Measurements from ENCODE around the gene STX18.
"Not testable (repeated sequence)": the region's sequence is repeated elsewhere in the genome, so short reads cannot be mapped to it uniquely, and the experiment has no call there.

STX18 gene

DNA sequence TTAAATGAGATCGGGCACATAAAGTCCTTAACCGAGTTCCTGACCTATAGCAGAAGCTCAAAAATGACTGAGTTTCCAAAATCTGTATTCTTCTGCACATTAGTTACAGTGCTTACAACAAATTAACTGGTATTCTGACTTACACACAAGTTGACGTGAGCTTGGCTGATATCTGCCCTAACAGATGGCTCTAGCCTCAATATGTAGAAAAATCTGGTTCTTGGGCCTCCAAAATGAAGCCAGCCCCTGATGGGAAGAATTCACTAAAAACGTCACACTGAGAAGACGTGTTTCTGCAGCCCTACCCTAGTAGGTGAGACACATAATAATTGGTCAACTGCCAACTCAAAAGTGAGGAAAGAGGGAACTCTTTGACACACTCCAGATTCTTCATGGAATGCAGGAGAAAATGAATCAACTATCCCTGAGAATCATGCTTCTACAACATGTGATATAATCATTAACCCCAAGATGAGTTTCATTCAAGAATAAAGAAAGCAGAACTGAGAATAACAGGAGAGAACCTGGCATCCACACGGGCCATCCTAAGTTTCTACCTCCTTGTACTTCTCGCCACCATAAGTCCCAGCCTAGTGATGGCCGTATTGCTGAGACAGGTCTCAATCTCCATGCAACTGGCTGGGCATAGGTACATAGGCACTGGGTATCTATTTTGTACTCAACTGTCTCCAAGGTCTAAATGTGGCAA lies 8.2 kb downstream of the STX18 start:
- no peaks in the 10 kb centered on the region for H3K9me3 Mint-ChIP-seq
- H3K4me3 Mint-ChIP-seq: no peak overlapping the region
- no peak overlapping the region for H3K27ac Mint-ChIP-seq
- no peaks in the 10 kb centered on the region for H3K36me3 Mint-ChIP-seq
- H3K27me3 Mint-ChIP-seq: no peaks in the 10 kb centered on the region
- H3K4me1 Mint-ChIP-seq: peaks cover 52% of the 10 kb centered on the region

DNA sequence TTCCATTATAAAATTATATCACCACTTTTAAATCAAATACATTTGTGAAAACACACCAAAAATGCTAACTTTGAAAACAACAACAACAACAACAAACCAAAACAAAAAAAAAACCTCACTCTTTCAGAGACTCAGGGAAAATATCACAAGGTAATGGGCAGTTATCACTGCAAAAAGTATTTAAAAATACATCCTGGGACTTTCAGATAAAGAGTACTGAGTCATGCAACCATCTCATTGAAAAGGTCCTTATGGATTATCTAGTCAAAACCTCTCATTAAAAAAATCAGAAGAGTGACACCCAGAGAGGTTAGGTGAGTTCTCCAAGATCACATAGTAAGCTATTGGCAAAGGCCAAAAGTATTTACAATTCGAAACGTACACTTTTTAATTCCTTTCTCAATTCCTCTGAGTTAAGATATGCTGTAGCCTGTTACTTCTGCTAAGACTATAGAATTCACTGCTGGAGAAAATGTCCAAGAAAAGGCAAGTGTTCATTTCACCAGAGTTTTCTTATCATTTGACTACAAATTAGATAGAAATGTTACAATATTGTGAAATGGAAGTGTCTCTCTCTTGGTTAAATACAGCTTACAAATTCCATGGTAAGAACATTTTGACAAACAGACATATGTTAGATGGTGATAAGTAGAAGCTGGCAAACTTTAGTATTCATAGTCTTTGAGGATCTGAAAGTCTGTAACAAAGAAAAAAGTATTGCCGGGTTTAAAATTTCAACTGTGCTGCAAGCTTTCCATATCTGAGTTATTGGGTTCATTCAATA lies 9.3 kb downstream of the STX18 start:
- Mint-ChIP-seq H3K36me3 (no peaks in the 10 kb centered on the region), H3K9me3 (no peaks in the 10 kb centered on the region), H3K27ac (no peak overlapping the region), H3K4me1 (peaks cover 44% of the 10 kb centered on the region), H3K27me3 (no peaks in the 10 kb centered on the region), H3K4me3 (no peak overlapping the region)

DNA sequence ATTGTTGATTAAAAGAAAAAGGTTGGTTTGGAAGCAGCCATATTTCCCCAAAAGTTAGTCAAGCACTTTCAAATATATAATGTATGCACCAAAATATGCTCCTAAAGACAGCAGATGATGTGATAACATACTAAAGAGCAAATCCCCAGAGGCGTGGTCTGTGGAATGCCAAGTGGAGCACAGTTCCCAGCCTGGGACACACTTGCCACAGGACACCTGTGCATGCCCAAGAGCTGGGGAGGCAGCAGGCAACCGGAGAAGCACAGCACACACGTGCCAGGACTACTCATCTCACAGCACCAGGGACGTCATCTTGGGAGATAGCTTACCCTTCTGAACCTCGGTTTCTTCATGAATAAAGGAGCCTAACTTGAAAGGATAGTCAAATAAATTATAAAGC lies 12.5 kb downstream of the STX18 start:
- no peak overlapping the region for H3K4me3 Mint-ChIP-seq
- peaks cover 34% of the 10 kb centered on the region for H3K4me1 Mint-ChIP-seq
- H3K27ac Mint-ChIP-seq: no peak overlapping the region
- H3K36me3 Mint-ChIP-seq: peaks cover 6% of the 10 kb centered on the region
- H3K9me3 Mint-ChIP-seq: no peaks in the 10 kb centered on the region
- no peaks in the 10 kb centered on the region for H3K27me3 Mint-ChIP-seq

DNA sequence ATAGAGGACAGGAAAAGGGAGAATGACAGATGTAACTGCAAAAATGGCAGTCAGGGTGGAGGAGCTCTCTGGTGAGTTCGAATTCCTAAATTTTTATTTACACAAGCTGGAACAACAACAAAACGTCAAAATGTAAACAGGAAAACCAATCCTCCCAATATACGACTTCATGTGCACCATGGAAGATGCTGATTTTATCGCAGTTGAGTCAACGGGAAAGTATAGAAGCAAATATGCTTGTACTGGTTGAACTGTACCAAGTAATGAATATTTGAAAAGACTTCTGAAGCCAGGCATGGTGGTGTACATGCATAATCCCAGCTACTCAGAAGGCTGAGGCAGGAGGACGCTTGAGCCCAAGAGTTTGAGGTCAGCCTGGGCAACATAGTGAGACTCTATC lies 15.4 kb downstream of the STX18 start:
- Mint-ChIP-seq H3K4me1 (peaks cover 46% of the 10 kb centered on the region), H3K27ac (no peak overlapping the region), H3K27me3 (no peaks in the 10 kb centered on the region), H3K4me3 (no peak overlapping the region), H3K36me3 (peaks cover 7% of the 10 kb centered on the region), H3K9me3 (no peaks in the 10 kb centered on the region)

DNA sequence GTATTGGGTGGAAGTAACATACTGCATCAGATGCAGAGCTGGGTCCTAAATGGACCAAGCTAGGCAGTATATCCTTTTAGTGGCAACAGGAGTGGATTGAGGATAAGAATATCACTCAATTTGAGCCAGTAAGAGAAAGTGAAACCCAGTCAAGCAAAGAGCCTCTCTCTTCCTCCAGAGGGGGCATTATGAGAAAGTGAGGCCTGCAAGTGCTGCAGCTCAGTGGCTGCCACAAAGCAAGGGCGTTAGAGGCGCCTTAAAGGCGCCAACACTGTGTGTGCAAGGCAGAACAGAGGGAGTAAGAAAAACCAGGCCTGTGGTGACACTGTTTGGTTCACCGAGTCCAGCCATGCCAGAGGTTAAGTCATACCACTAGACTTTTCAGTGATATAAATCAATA lies 17.5 kb downstream of the STX18 start:
- no peaks in the 10 kb centered on the region for H3K27me3 Mint-ChIP-seq
- peaks cover 7% of the 10 kb centered on the region for H3K36me3 Mint-ChIP-seq
- no peaks in the 10 kb centered on the region for H3K9me3 Mint-ChIP-seq
- no peak overlapping the region for H3K4me3 Mint-ChIP-seq
- peak overlapping the region; percentile 37 for H3K27ac Mint-ChIP-seq
- peaks cover 53% of the 10 kb centered on the region for H3K4me1 Mint-ChIP-seq

DNA sequence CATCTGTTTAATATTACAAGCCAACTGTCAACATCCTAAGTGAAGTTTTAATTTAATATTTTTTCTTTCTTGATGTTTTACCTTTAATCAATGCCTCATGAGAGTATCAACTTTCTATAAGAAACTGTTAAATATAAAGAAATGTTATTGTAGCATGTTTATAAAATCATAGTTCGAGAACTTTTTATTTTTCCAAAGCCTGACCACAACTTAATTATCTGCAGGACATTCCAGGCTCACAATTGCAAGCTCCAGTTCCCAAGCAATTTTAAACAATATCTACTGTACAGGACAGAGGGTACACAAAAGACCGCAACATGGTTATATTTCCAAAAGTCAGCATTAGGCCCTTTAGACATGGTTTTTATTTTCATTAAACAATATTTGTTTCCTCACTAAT lies 20.1 kb downstream of the STX18 start:
- no peaks in the 10 kb centered on the region for H3K27me3 Mint-ChIP-seq
- no peak overlapping the region for H3K4me3 Mint-ChIP-seq
- peaks cover 7% of the 10 kb centered on the region for H3K36me3 Mint-ChIP-seq
- peaks cover 69% of the 10 kb centered on the region for H3K4me1 Mint-ChIP-seq
- no peak overlapping the region for H3K27ac Mint-ChIP-seq
- H3K9me3 Mint-ChIP-seq: no peaks in the 10 kb centered on the region

DNA sequence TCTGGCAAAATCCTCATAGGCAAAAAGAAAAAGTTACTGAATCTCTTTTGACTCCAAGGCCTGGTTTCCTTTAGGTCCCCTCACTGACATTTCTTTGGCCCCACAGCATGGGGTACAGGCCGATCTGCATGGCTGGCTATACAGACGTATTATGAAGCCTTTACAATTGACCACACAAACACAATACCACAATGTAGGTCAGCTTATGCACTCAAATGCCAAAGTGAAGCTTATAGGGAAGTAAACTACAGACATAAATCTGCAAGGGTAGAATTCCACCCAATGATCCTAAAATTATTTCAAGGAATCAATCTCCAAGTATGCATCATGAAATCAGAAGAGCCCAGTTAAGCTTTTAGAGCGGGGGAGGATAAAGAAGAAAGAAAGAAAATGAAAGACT lies 20.7 kb downstream of the STX18 start:
- H3K36me3 Mint-ChIP-seq: peaks cover 6% of the 10 kb centered on the region
- H3K4me1 Mint-ChIP-seq: peaks cover 67% of the 10 kb centered on the region
- no peak overlapping the region for H3K4me3 Mint-ChIP-seq
- H3K27me3 Mint-ChIP-seq: no peaks in the 10 kb centered on the region
- no peak overlapping the region for H3K27ac Mint-ChIP-seq
- H3K9me3 Mint-ChIP-seq: no peaks in the 10 kb centered on the region

DNA sequence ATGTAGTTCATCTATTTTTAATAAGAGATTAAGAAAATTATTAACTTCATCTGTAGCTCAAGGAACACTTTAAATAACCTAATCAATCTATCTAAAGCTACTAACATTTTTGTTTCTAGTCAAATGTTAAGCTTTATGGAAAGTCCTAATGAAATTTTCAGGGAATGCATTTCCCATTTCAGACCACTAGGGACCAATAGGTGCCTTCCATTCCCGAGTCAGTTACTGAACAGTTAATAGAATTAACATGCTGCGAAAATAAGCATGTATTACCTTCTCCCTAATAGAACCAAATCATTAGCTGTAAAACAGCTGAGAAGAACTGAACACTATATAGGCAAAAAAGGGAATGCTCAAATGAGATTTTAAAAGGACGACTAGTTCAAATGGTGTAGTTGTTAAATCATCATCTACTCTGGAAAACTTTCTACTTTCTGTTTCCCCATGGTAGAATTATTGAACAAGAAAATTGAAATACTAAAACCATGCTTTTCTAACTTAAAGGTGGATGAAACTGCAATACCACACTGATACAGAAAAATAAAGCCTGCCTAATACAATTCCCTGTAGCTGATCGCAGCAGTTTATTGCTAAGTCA lies 22.5 kb downstream of the STX18 start:
- Mint-ChIP-seq H3K36me3 (peaks cover 1% of the 10 kb centered on the region), H3K4me3 (no peak overlapping the region), H3K4me1 (peaks cover 55% of the 10 kb centered on the region)

DNA sequence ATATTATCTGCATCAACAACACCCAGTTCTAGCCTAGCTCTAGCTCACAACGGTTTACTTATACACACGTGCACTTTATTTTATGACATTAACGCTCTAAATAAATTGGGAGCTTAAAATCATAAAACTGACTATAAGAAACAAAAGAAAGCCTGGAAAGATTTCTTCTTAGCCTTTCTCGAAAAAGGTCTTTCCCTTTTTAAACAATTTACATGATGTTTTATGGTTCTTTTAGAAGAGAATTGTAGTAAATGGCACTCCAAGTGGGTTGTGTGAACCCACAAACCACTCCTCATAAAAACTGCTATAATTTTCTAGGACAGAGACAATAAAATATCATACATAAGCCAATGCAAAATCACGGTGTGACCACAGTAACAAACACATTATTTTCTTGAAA lies 23.1 kb downstream of the STX18 start:
- Mint-ChIP-seq H3K4me3 (no peak overlapping the region), H3K36me3 (peaks cover 1% of the 10 kb centered on the region), H3K27me3 (no peaks in the 10 kb centered on the region), H3K27ac (no peak overlapping the region), H3K9me3 (no peaks in the 10 kb centered on the region), H3K4me1 (peaks cover 48% of the 10 kb centered on the region)

More for the DNA sequence above, 22.5 kb downstream of the STX18 start:
- H3K27me3 Mint-ChIP-seq: no peaks in the 10 kb centered on the region
- H3K9me3 Mint-ChIP-seq: no peaks in the 10 kb centered on the region
- no peak overlapping the region for H3K27ac Mint-ChIP-seq

DNA sequence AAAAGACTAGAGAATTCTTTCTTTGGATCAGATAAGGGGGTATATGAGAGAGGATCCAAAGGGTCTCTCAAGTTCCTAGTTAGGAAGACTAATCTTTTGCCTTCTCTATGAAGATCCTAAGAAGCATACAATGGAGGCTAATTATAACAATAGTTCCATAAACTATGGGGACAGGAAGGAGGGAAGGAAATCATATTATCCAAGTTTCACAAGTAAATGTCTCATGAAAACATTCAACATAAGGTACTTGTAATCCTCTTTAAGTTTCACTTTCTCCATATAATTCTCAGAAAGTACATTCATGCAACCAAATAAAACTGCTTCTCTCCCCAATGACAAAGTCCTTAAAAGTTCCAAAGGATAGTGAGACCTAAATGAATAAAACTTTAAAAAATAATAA lies 27.1 kb downstream of the STX18 start:
- Mint-ChIP-seq H3K4me1 (peaks cover 22% of the 10 kb centered on the region), H3K4me3 (no peak overlapping the region), H3K27me3 (no peaks in the 10 kb centered on the region)

DNA sequence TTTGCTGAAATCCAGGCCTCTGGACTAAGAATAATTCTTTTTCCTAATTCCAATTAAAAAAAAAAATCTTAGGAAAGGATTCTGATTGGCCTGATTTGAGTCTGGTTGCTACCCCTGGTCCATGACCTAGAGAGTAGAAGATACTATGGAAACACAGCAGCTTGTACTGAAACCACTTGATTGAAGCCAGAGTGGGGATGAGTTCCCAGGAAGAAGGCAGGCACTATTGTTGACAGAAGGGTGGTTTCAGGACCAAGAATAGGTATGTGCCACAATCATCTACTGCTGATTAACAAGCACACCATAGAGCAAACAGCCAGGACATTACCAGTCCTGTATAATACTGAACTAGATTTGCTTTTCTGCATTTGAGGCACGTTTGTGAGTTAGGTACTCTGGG lies 29.6 kb downstream of the STX18 start:
- Mint-ChIP-seq H3K27me3 (no peaks in the 10 kb centered on the region), H3K4me3 (no peak overlapping the region), H3K27ac (no peak overlapping the region), H3K9me3 (no peaks in the 10 kb centered on the region), H3K36me3 (peaks cover 13% of the 10 kb centered on the region), H3K4me1 (peaks cover 10% of the 10 kb centered on the region)

More for the DNA sequence above, 27.1 kb downstream of the STX18 start:
- no peak overlapping the region for H3K27ac Mint-ChIP-seq
- H3K9me3 Mint-ChIP-seq: no peaks in the 10 kb centered on the region
- H3K36me3 Mint-ChIP-seq: peaks cover 8% of the 10 kb centered on the region

DNA sequence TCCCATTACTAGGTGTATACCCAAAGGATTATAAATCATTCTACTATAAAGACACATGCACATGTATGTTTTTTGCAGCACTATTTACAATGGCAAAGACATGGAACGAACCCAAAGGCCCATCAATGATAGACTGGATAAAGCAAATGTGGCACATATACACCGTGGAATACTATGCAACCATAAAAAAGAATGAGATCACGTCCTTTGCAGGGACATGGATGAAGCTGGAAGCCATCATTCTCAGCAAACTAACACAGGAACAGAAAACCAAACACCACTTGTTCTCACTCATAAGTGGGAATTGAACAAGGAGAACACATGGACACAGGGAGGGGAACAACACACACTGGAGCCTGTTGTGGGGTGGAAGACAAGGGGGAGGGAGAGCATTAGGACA lies 31.2 kb downstream of the STX18 start:
- H3K4me1 Mint-ChIP-seq, H3K9me3 Mint-ChIP-seq, H3K27ac Mint-ChIP-seq, H3K4me3 Mint-ChIP-seq, H3K27me3 Mint-ChIP-seq: not testable (repeated sequence)
- H3K36me3 Mint-ChIP-seq: peaks cover 15% of the 10 kb centered on the region

DNA sequence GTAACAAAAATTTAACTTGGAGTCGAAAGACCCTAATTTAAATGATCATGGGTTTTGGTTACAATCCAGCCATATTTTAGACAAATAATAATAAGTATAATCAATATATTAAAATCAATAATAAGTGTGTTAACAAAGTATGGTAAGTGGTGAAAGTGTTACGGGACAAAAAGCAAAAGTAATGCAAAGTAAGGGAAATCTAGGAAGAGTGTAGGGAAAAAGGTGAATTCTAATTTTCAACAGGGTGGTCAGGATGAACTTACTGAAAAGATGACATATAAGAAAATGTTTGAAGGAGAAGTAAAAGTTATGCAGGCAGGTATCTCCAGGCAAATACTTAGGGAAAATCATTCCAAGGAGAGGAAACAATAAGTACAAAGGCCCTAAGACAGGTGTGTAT lies 32.3 kb downstream of the STX18 start:
- Mint-ChIP-seq H3K27ac (no peak overlapping the region), H3K4me3 (no peak overlapping the region), H3K36me3 (peaks cover 15% of the 10 kb centered on the region), H3K9me3 (no peaks in the 10 kb centered on the region), H3K4me1 (no peaks in the 10 kb centered on the region), H3K27me3 (no peaks in the 10 kb centered on the region)

DNA sequence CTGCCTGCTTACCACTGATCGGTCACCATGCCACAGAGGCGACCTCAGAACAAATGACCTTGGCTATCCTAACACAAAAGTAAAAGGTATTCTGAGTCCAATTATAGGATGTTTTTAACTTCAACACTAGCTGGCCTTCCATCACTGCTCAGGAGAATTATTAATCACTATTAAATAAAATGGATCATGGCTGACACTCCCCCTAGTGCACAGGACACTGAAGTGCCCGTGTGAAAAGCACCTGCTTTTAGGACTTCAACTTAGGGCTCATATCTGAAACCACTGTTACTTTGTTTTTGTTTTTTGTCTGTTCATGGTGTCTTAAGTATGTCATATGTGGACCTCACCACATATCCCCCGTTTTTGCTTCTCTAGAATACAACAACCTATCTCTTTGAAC lies 33.9 kb downstream of the STX18 start:
- Mint-ChIP-seq H3K27me3 (no peaks in the 10 kb centered on the region), H3K36me3 (peaks cover 11% of the 10 kb centered on the region), H3K27ac (no peak overlapping the region), H3K4me3 (no peak overlapping the region), H3K9me3 (no peaks in the 10 kb centered on the region), H3K4me1 (peaks cover 8% of the 10 kb centered on the region)

DNA sequence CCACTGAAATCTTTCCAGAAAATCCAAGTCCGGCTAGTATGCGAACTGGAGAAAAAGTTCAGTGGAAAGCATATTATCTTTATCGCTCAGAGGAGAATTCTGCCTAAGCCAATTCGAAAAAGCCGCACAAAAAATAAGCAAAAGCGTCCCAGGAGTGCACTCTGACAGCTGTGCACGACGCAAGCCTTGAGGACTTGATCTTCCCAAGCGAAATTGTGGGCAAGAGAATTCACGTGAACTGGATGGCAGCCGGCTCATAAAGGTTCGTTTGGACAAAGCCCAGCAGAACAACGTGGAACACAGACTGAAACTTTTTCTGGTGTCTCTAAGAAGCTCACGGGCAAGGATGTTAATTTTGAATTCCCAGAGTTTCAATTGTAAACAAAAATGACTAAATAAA lies 34.4 kb downstream of the STX18 start:
- no peaks in the 10 kb centered on the region for H3K9me3 Mint-ChIP-seq
- H3K4me3 Mint-ChIP-seq: no peak overlapping the region
- no peak overlapping the region for H3K27ac Mint-ChIP-seq
- H3K27me3 Mint-ChIP-seq: no peaks in the 10 kb centered on the region
- peaks cover 13% of the 10 kb centered on the region for H3K4me1 Mint-ChIP-seq
- peaks cover 11% of the 10 kb centered on the region for H3K36me3 Mint-ChIP-seq

DNA sequence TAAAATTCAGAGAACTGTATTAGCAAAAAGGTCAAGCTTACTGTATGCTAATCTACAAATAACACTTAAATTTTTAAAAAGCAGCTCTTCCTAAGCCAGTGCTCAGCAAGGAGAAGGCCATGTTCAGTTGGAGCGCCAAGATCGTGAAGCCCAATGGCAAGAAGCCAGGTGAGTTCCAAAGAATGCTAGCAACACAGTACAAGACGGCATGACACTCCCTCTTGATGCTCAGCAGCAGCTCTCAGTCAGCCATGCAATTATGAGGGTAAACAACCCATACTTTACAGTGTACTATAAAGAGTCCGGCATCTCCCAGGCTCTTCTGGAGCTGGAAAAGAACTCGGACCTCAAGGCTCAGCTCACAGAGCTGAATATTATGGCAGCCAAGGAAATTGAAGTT lies 34.9 kb downstream of the STX18 start:
- Mint-ChIP-seq H3K36me3 (peaks cover 11% of the 10 kb centered on the region), H3K9me3 (no peaks in the 10 kb centered on the region), H3K4me1 (peaks cover 14% of the 10 kb centered on the region), H3K27me3 (no peaks in the 10 kb centered on the region), H3K4me3 (no peak overlapping the region), H3K27ac (no peak overlapping the region)

All from activated naive CD4-positive, alpha-beta T cell treated with anti-CD3 and anti-CD28 coated beads, Interleukin-2, amount 50 U/mL, for 24 hours (primary cell).